OCI-LY1 (cell line): Measurements from ENCODE around the gene OR5L1.

Experiments
- EZH2 ChIP-seq: fragments of 200-600 bp; sonication (generic), shearing (Covaris generic); IDR thresholded peaks from 2 replicates; pipeline ENCODE4 v1.8.0; 2017; ENCODE audit warnings: borderline replicate concordance, mixed run types, mild to moderate bottlenecking, antibody characterized with exemption, low read length, moderate library complexity, mixed read lengths
- TF ChIP-seq, protein P1 (sequence below): fragments of 200-600 bp; sonication (generic), shearing (Covaris generic); IDR thresholded peaks from 2 replicates; pipeline ENCODE4 v1.5.1; 2017; ENCODE audit warnings: mild to moderate bottlenecking, antibody characterized with exemption, low read length, moderate library complexity, mixed read lengths

DNA sequence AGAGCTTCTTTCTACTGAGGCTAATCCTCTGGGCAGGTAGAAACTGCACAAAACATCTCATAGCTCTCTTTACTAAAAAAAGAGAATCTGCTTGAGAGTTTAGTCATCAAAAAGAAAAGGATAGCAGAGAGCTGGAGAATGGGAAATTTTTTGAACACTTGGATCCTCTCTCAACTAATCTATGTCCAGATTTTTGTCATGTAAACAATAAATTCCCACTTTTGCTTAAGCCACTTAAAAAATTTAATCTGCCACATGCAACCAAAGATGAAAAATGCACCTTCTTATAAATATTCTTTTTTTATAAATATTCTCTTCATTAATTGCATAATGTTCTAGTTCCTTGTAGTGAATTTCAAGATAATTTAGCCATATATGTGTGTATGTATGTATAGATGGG, 37.9 kb downstream of the OR5L1 start:
- TF ChIP-seq, protein P1, sequence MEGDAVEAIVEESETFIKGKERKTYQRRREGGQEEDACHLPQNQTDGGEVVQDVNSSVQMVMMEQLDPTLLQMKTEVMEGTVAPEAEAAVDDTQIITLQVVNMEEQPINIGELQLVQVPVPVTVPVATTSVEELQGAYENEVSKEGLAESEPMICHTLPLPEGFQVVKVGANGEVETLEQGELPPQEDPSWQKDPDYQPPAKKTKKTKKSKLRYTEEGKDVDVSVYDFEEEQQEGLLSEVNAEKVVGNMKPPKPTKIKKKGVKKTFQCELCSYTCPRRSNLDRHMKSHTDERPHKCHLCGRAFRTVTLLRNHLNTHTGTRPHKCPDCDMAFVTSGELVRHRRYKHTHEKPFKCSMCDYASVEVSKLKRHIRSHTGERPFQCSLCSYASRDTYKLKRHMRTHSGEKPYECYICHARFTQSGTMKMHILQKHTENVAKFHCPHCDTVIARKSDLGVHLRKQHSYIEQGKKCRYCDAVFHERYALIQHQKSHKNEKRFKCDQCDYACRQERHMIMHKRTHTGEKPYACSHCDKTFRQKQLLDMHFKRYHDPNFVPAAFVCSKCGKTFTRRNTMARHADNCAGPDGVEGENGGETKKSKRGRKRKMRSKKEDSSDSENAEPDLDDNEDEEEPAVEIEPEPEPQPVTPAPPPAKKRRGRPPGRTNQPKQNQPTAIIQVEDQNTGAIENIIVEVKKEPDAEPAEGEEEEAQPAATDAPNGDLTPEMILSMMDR = no peak
- TF ChIP-seq EZH2 = no peak
